Measurements from ENCODE around the gene LCN6. TPM values are rescaled to one million over a fixed set of nuclear protein-coding genes. Genes with fewer than 3 reads are reported as not detected.

Gene LCN6
- total and polyA plus RNA-seq, 2 of the 13 experiments (the other 11 are each of a cell fraction or from before 2014, with no cell fraction given): not detected

GRCh38 chr9:136728080-136728547 lies 20.2 kb downstream of the LCN6 start (continued):
- TF ChIP-seq ZNF556 (CRISPR knock-in tag; IDR thresholded peaks at IDR 0.05; ENCODE audit: borderline replicate concordance) (peak; percentile 55; the same call in 1 of the 2 replicates), ZNF549 (CRISPR knock-in tag; IDR thresholded peaks at IDR 0.05) (no peak), ZNF33A (CRISPR knock-in tag; IDR thresholded peaks at IDR 0.05; ENCODE audit: borderline replicate concordance) (no peak), ZNF343 (CRISPR knock-in tag; IDR thresholded peaks at IDR 0.05) (peak; percentile 89), MBD4 (IDR thresholded peaks at IDR 0.05; ENCODE audit: borderline replicate concordance, low read length) (no peak), ATRX (CRISPR knock-in tag; IDR thresholded peaks at IDR 0.05; ENCODE audit: borderline replicate concordance) (no peak), ZBTB3 (CRISPR knock-in tag; IDR thresholded peaks at IDR 0.05; ENCODE audit: borderline replicate concordance, low read depth) (peak; percentile 50; the same call in 1 of the 2 replicates), TBX3 (IDR thresholded peaks at IDR 0.05; ENCODE audit: borderline replicate concordance) (no peak), ZSCAN21 (CRISPR knock-in tag; IDR thresholded peaks at IDR 0.05; ENCODE audit: borderline replicate concordance) (peak; percentile 63; the same call in 1 of the 2 replicates), LBX2 (CRISPR knock-in tag; IDR thresholded peaks at IDR 0.05; ENCODE audit: borderline replicate concordance) (no peak), PAF1 (CRISPR knock-in tag; IDR thresholded peaks at IDR 0.05) (no peak), RFXANK (CRISPR knock-in tag; IDR thresholded peaks at IDR 0.05) (peak; percentile 40; the same call in 1 of the 2 replicates), ZNF510 (CRISPR knock-in tag; IDR thresholded peaks at IDR 0.05; ENCODE audit: low read depth) (no peak), NFE2L2 (IDR thresholded peaks at IDR 0.05; ENCODE audit: low read length) (no peak), ATF7-NPFF (CRISPR knock-in tag; IDR thresholded peaks at IDR 0.05; ENCODE audit: low read depth) (peak; percentile 92), MATR3 (CRISPR knock-in tag; IDR thresholded peaks at IDR 0.05) (no peak), POLR2AphosphoS5 (IDR thresholded peaks at IDR 0.05; ENCODE audit: low read depth, low read length) (peak; percentile 99), ZMYM3 (CRISPR knock-in tag; IDR thresholded peaks at IDR 0.05) (no peak), ZSCAN29 (CRISPR knock-in tag; conservative IDR thresholded peaks at IDR 0.05) (no peak), CBX1 (IDR thresholded peaks at IDR 0.05; ENCODE audit: low read depth) (peak; percentile 92), FOXC1 (CRISPR knock-in tag; IDR thresholded peaks at IDR 0.05; ENCODE audit: borderline replicate concordance) (peak; percentile 76), ISL2 (CRISPR knock-in tag; IDR thresholded peaks at IDR 0.05) (peak; percentile 82), MNT (IDR thresholded peaks at IDR 0.05) (no peak; the same call in 1 of the 2 replicates), ZNF839 (CRISPR knock-in tag; IDR thresholded peaks at IDR 0.05; ENCODE audit: borderline replicate concordance) (no peak)
- TF ChIP-seq, protein P1, sequence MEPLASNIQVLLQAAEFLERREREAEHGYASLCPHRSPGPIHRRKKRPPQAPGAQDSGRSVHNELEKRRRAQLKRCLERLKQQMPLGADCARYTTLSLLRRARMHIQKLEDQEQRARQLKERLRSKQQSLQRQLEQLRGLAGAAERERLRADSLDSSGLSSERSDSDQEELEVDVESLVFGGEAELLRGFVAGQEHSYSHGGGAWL (CRISPR knock-in tag; IDR thresholded peaks at IDR 0.05): peak; percentile 67
- TF ChIP-seq, protein P2, sequence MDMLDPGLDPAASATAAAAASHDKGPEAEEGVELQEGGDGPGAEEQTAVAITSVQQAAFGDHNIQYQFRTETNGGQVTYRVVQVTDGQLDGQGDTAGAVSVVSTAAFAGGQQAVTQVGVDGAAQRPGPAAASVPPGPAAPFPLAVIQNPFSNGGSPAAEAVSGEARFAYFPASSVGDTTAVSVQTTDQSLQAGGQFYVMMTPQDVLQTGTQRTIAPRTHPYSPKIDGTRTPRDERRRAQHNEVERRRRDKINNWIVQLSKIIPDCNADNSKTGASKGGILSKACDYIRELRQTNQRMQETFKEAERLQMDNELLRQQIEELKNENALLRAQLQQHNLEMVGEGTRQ (IDR thresholded peaks at IDR 0.05; ENCODE audit: low read depth, low read length): no peak
- TF ChIP-seq, protein P2 (CRISPR knock-in tag; IDR thresholded peaks at IDR 0.05; ENCODE audit: borderline replicate concordance): peak; percentile 51; the same call in 1 of the 2 replicates
